DOHH2 (cell line): ENCODE measurements around the gene PTPRT.

Experiments used
- H3F3A ChIP-seq: fragments of 200-600 bp; sonication (generic), shearing (Covaris generic); 2 replicates; pipeline ENCODE4 v1.6.0; 2016; ENCODE audit warnings: antibody characterized with exemption, mild to moderate bottlenecking; ENCODE audit not compliant: control insufficient read depth, insufficient read depth
- H3K27ac ChIP-seq: fragments of 200-600 bp; sonication (generic); 2 replicates; pipeline ENCODE4 v1.5.1; 2014; ENCODE audit warnings: low read depth, mild to moderate bottlenecking, low read length, moderate library complexity
- H3K27me3 ChIP-seq: fragments of 200-600 bp; sonication (generic); 2 replicates; pipeline ENCODE4 v1.6.1; 2014; ENCODE audit warnings: mild to moderate bottlenecking, low read length, mixed read lengths; ENCODE audit not compliant: control insufficient read depth
- H3K36me3 ChIP-seq: fragments of 200-600 bp; sonication (generic); 2 replicates; pipeline ENCODE4 v1.6.1; 2014; ENCODE audit warnings: mild to moderate bottlenecking, low read length, moderate library complexity, mixed read lengths; ENCODE audit not compliant: control insufficient read depth
- H3K4me1 ChIP-seq: fragments of 200-600 bp; sonication (generic); 2 replicates; pipeline ENCODE4 v1.6.1; 2014; ENCODE audit warnings: mild to moderate bottlenecking, low read length, mixed read lengths; ENCODE audit not compliant: control insufficient read depth
- H3K4me2 ChIP-seq: fragments of 200-600 bp; sonication (generic); 2 replicates; pipeline ENCODE4 v1.6.0; 2014; ENCODE audit warnings: mild to moderate bottlenecking, low read length, moderate library complexity
- H3K4me3 ChIP-seq: fragments of 200-600 bp; sonication (generic); 2 replicates; pipeline ENCODE4 v1.5.1; 2014; ENCODE audit warnings: mild to moderate bottlenecking, low read length, mixed read lengths
- H3K79me2 ChIP-seq: fragments of 200-600 bp; sonication (generic); 2 replicates; pipeline ENCODE4 v1.6.1; 2014; ENCODE audit warnings: mild to moderate bottlenecking, low read length, mixed read lengths; ENCODE audit not compliant: control insufficient read depth
- H3K9me2 ChIP-seq: fragments of 200-600 bp; sonication (generic); replicated peaks from 2 replicates; pipeline ENCODE4 v1.6.1; 2014; ENCODE audit warnings: mild to moderate bottlenecking, low read length, mixed read lengths; ENCODE audit not compliant: control insufficient read depth
- H3K9me3 ChIP-seq: fragments of 200-600 bp; sonication (generic); 2 replicates; pipeline ENCODE4 v1.6.1; 2014; ENCODE audit warnings: antibody characterized with exemption, low read length, mixed read lengths; ENCODE audit not compliant: control insufficient read depth, insufficient read depth
- H4K20me1 ChIP-seq: fragments of 200-600 bp; sonication (generic); 2 replicates; pipeline ENCODE4 v1.6.0; 2014; ENCODE audit warnings: low read depth, mild to moderate bottlenecking, antibody characterized with exemption, low read length, moderate library complexity; ENCODE audit not compliant: control insufficient read depth, insufficient read depth
- EZH2phosphoT487 ChIP-seq: fragments of 200-600 bp; sonication (generic); IDR thresholded peaks from 2 replicates; pipeline ENCODE4 v1.6.1; 2017; ENCODE audit warnings: borderline replicate concordance, mild to moderate bottlenecking, antibody characterized with exemption, low read length, moderate library complexity, mixed read lengths
- TF ChIP-seq, protein P1 (sequence below): fragments of 200-600 bp; sonication (generic); IDR thresholded peaks from one replicate; pipeline ENCODE4 v1.5.1; 2014; ENCODE audit warnings: antibody characterized with exemption, mild to moderate bottlenecking, low read depth, low read length; ENCODE audit not compliant: poor library complexity, severe bottlenecking

Gene PTPRT

DNA sequence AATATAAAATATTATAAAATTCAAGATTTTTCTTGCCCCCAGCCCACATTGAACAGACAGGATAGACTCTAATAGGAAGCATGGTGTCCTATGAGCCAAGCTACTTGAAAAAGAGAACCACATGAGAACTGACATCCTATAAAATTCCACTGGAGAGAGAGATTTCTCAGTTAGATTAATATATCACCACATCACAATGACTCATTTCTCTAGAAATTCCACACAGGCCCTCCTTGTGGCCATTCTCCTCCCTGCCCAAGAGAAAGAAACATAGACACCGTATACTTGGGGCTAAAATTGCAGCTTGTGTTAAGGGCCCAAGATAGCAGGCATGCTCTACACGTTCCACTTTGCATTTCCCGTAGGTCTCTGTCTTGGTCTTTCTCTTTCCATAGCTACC is 481.4 kb downstream of the PTPRT start:
- Histone ChIP-seq H3K9me2 (no peaks in the 10 kb centered on the region), H4K20me1 (no peaks in the 10 kb centered on the region), H3F3A (no peaks in the 10 kb centered on the region), H3K79me2 (no peaks in the 10 kb centered on the region), H3K4me3 (no peak overlapping the region), H3K4me2 (no peak overlapping the region), H3K27ac (no peak overlapping the region), H3K4me1 (no peaks in the 10 kb centered on the region), H3K36me3 (no peaks in the 10 kb centered on the region), H3K27me3 (no peaks in the 10 kb centered on the region), H3K9me3 (peaks cover 13% of the 10 kb centered on the region; the same call in 1 of the 2 replicates)
- TF ChIP-seq, protein P1, sequence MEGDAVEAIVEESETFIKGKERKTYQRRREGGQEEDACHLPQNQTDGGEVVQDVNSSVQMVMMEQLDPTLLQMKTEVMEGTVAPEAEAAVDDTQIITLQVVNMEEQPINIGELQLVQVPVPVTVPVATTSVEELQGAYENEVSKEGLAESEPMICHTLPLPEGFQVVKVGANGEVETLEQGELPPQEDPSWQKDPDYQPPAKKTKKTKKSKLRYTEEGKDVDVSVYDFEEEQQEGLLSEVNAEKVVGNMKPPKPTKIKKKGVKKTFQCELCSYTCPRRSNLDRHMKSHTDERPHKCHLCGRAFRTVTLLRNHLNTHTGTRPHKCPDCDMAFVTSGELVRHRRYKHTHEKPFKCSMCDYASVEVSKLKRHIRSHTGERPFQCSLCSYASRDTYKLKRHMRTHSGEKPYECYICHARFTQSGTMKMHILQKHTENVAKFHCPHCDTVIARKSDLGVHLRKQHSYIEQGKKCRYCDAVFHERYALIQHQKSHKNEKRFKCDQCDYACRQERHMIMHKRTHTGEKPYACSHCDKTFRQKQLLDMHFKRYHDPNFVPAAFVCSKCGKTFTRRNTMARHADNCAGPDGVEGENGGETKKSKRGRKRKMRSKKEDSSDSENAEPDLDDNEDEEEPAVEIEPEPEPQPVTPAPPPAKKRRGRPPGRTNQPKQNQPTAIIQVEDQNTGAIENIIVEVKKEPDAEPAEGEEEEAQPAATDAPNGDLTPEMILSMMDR: no peak

DNA sequence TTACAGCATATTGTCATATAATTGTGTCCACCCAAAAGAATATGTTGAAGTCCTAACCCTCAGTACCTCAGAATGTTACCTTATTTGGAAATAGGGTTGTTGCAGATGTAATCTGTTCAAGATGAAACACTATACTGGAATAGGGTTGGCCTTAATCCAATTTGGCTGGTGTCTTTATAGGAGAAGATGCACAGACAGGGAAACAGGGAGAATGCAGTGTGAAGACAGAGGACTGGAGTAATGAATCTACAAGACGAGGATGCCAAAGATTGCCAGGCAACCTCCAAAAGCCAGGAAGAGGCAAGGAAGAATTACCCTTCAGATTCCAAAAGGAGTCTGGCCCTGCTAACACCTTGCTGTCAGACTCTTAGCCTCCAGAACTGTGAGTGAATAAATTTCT is 482.9 kb downstream of the PTPRT start:
- no peaks in the 10 kb centered on the region for H3K27me3 ChIP-seq
- H3F3A ChIP-seq: no peaks in the 10 kb centered on the region
- H3K4me2 ChIP-seq: no peak overlapping the region
- no peak for TF ChIP-seq EZH2phosphoT487
- TF ChIP-seq, protein P1: no peak
- no peaks in the 10 kb centered on the region for H3K36me3 ChIP-seq
- H4K20me1 ChIP-seq: no peaks in the 10 kb centered on the region
- H3K4me3 ChIP-seq: no peak overlapping the region
- H3K27ac ChIP-seq: no peak overlapping the region
- H3K4me1 ChIP-seq: no peaks in the 10 kb centered on the region
- H3K9me2 ChIP-seq: no peaks in the 10 kb centered on the region
- H3K79me2 ChIP-seq: no peaks in the 10 kb centered on the region
- peaks cover 12% of the 10 kb centered on the region; the same call in 1 of the 2 replicates for H3K9me3 ChIP-seq

DNA sequence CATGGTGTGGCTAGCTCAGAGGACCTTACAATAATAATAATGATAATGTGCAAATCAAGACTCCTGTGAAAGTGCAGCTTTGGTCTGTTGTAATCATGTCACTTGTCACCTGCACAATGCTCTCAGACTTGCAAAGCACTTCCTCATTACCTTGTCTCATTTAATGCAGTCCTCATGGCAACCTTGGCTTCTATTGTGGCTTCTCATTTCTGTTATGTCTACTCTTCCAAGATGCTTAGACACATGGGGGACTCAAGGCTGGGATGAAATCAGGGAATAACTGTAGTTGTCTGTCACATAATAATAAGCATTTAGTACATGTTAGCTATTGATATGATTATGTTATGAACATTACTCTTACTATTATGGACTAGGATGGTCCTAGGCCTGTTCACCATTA is 484.2 kb downstream of the PTPRT start:
- no peak overlapping the region for H3K27ac ChIP-seq
- no peaks in the 10 kb centered on the region for H3K27me3 ChIP-seq
- no peaks in the 10 kb centered on the region for H3F3A ChIP-seq
- H3K4me3 ChIP-seq: no peak overlapping the region
- TF ChIP-seq EZH2phosphoT487: no peak
- TF ChIP-seq, protein P1: no peak
- no peaks in the 10 kb centered on the region for H4K20me1 ChIP-seq
- no peak overlapping the region for H3K4me2 ChIP-seq
- no peaks in the 10 kb centered on the region for H3K9me2 ChIP-seq
- no peaks in the 10 kb centered on the region for H3K79me2 ChIP-seq
- H3K9me3 ChIP-seq: peaks cover 10% of the 10 kb centered on the region; the same call in 1 of the 2 replicates
- H3K36me3 ChIP-seq: no peaks in the 10 kb centered on the region
- no peaks in the 10 kb centered on the region for H3K4me1 ChIP-seq

GRCh38 chr20:42703744-42704143 is 486.0 kb downstream of the PTPRT start:
- Histone ChIP-seq H3K36me3 (no peaks in the 10 kb centered on the region), H4K20me1 (no peaks in the 10 kb centered on the region), H3K4me3 (no peak overlapping the region), H3K4me1 (no peaks in the 10 kb centered on the region), H3K27me3 (no peaks in the 10 kb centered on the region), H3K4me2 (no peak overlapping the region), H3K9me3 (peaks cover 4% of the 10 kb centered on the region; the same call in 1 of the 2 replicates), H3F3A (no peaks in the 10 kb centered on the region), H3K9me2 (no peaks in the 10 kb centered on the region), H3K27ac (no peak overlapping the region), H3K79me2 (no peaks in the 10 kb centered on the region)
- TF ChIP-seq EZH2phosphoT487: no peak
- TF ChIP-seq, protein P1: no peak
